DMS 273 (cell line): ENCODE measurements around the gene PGAP1.

Experiments used
- DNase-seq: peaks from one replicate; lab custom pipeline; 2025; ENCODE audit not compliant: unreplicated experiment; lab: John Stamatoyannopoulos, UW

PGAP1 gene

DNA sequence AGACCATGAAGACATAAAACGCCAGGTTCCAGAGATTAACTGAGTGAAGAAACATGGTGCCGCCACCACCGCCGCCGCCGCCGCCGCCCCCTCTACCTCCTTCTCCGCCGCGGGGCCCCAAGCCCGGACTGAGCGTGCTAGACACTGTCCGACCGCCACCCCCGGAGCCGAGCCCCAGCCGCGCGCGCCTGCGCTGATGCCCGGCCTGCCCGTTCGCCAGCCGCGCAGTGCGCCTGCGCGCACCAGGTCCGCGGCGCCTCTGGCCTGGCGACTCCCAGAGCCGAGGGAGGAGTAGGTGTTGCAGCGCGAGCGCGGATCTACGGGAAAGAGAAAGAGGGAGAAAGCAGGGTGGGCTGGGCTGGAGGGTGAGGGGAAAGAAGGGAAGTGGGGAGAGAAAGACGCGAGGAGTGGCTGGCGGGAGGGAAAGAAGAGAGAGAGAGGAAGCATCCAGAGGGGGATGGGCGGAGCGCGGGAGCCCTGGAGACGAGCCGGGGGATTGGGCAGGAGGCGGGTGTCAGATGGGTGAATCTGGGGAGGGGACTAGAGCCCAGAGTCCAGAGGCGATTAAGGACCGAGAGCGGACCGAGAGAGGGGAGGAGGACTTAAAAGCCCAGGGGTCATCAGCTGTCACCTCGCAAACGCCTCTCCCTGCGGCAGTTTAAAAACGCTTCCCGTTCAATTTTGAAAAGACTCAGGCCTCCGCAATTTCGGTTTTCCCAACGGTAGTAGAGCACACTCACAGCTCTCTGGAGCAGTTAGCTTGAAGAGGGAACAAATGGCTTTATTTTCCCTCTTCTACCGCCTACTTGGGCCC is at the start of gene PGAP1:
Gene PGAP1, minus strand, starts transcription at position 146 of the 814 bp plus-strand sequence. Its CDS starts 91 bp downstream, at position 55.
- peak; percentile 97 for DNase-seq

DNA sequence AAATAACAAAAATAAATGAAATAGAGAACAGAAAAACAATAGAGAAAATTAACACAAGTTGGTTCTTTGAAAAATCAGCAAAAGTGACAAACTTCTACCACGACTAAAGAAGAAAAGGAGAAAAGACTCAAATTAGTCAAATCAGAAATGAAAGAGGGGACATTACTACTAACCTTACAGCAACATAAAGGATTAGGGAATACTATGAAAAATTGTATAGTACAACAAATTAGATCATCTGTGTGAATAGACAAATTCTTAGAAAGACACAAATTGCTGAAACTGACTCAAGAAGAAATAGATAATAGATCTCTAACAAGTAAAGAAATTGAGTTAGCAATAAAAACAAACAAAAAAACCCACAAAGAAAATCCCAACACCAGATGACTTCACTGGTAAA is 48.5 kb upstream of the PGAP1 start:
- DNase-seq: no peak

GRCh38 chr2:196971574-196972279 is 45.2 kb upstream of the PGAP1 start:
- no peak for DNase-seq

DNA sequence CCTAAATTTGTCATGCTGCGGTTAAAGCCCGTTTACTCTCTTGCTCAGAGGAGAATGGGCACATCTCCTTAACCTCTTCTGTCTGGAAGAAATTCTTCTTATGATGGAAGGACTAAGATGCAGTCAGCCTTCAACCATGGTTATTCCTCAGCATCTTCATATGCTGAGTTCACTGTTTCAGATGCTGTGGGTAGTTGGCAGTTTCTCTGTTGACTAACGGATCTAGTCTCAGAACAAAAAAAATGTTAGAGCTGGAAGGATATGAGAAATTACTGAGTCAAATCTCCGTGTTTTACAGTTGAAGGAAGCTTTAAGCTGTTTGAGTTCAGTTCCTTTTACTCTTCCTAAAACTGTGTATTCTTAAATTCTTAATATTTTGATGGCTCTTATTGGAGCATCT is 43.6 kb upstream of the PGAP1 start:
- no peak for DNase-seq

GRCh38 chr2:196968516-196968915 is 42.0 kb upstream of the PGAP1 start:
- no peak for DNase-seq

DNA sequence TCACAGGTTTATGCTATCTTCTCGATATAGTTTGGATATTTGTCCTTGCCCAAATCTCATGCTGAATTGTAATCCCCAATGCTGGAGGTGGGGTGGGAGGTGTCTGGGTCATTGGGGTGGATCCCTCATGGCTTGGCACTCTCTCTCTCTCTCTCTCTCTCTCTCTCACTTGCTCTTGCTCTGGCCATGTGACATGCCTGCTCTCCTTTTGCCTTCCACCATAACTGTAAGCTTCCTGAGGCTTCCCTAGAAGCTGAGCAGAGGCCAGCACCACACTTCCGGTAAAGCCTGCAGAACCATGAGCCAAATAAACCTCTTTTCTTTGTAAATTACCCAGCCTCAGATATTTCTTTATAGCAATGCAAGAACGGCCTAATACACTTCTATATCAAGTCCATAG is 41.3 kb upstream of the PGAP1 start:
- no peak for DNase-seq

GRCh38 chr2:196967116-196967515 is 40.6 kb upstream of the PGAP1 start:
- DNase-seq: no peak

DNA sequence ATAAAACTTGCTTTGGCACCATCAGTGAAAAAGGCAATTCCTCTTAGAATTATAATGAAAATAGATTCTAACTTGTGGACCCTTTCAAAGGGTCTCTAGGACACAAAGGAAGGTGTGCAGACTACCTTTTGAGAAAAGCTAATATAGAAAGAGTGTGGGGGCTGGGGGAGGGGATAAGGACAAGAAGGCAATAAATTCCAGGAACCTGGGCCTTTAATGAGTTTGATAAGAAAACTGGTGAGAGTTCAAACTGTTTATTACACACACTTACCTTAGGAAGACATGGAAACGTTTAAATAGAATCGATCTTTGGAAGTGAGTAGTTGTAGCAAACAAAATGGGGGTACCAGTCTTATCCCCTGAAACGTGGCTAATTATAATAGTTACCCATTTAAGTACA is 39.6 kb upstream of the PGAP1 start:
- no peak for DNase-seq

GRCh38 chr2:196965651-196966050 is 39.1 kb upstream of the PGAP1 start:
- no peak for DNase-seq

DNA sequence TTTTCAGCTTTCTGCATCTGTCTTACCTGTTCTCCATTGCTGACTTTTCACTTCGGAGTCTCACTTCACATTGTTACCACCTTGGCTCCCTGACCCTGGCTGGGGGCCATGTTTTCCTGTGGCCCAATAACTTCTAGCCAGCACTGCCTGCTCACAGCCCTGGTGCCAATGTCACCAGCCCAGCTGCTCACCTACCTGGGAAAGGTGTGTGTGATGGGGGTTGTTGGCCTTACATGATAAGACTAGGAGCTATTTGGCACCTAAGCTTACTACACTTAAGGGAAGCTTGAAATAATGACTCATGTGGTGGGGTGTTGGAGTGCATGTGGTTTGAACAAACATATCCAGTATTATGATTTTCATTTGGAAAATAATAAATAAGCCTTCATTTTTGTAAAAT is 37.5 kb upstream of the PGAP1 start:
- no peak for DNase-seq

DNA sequence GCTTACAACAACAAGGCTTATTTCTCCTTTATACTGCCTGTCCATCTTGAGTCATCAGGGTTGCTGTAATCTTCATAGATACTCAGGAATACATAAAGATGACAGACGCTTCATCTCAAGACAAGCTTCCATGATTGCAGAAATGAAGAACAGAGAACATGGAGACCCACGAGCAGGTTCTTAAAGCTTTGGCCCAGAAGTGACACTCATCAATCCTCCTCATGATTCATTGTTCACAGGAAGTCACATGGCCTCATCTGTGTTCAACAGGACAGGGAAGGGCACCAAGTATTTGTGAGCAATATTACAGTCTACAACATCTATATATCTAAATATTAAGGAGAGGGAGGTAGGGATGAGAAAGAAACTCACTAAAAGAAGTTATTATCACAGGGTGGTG is 36.5 kb upstream of the PGAP1 start:
- no peak for DNase-seq

- no peak for DNase-seq
These were observed 35.8 kb upstream of the PGAP1 start for GRCh38 chr2:196962325-196962724.

- no peak for DNase-seq
These were observed 35.4 kb upstream of the PGAP1 start for GRCh38 chr2:196961889-196962288.

- no peak for DNase-seq
These were observed 33.3 kb upstream of the PGAP1 start for GRCh38 chr2:196959734-196960338.

DNA sequence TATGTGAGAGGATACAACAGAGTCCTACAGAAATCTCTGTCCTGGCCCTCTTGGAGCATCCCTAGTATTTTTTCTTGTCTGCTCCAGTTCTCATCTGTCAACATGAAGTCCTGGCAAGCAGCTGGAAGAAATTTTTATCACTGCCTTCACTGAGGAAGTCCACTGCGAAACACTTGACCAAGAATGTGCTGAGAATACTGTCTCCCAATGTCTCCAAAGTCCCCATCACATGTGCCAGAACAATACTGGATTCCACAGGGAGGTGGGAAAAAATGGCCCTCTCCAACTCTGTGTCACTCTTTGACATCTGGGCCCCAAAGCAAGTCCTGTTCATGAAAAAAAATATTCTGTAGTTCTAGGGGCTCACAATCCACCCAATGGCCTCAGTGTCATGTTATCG is 32.8 kb upstream of the PGAP1 start:
- DNase-seq: no peak

DNA sequence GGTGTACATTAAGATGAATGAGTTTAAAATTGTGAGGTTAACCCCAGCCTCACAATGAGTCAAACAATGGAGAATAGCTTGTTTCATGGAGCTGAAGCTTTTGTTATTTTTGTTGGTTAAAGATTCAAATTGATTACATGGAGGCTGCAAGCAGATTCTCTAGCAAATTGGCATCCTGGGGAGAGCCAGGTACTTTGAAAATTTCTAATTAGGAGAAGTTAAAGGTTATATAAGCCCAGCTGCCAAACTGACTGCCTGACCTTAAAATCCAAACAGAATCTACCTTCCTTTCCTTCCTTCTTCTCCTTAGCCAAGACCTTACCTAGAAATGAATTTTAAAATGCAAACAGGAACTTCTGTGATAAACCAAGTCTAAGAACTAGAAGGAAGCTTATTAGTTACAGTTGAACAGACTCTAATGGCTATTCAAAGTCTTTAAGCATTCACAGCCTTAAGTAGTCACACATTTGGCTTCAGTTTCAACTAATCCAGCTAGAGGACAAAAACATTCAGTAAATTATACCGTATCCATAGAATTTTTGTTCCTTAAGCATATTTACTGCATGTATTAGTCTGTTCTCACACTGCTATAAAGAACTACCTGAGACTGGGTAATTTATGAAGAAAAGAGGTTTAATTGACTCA is 31.5 kb upstream of the PGAP1 start:
- no peak for DNase-seq

- no peak for DNase-seq
These were observed 30.9 kb upstream of the PGAP1 start for GRCh38 chr2:196957442-196957841.

DNA sequence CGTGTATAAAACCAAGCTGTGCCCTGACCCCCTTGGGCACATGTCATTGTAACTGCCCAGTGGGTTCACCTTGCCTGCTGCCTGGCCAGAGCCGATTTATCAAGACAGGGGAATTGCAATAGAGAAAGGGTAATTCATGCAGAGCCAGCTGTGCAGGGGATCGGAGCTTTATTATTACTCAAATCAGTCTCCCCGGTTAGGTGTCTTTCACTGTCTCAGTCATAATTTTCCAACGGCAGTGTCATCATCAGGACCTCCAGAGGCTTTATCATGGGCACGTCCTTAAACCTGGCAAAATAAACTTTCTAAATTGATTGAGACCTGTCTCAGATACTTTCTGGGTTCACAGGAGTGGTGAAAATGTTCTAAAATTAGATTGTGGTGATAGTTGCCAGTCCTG is 29.6 kb upstream of the PGAP1 start:
- no peak for DNase-seq

DNA sequence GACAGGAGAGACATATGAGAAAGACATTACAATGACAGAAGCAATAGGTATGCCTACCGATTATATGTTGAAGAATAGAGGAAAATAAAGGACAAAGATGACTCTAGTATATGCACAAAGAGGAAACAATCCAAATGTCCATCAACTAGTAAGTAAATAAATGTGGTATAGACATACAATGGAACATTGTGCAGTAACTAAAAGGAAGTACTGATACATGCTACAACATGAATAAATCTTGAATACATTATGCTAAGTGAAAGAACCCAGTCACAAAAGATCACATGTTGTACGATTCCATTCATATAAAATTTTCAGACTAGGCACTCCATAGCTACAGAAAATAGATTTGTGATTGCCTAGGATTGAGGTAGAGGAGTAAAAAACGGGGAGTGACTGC is 28.5 kb upstream of the PGAP1 start:
- no peak for DNase-seq

- no peak for DNase-seq
These were observed 27.5 kb upstream of the PGAP1 start for GRCh38 chr2:196954001-196954400.

- no peak for DNase-seq
These were observed 26.4 kb upstream of the PGAP1 start for GRCh38 chr2:196952936-196953335.

DNA sequence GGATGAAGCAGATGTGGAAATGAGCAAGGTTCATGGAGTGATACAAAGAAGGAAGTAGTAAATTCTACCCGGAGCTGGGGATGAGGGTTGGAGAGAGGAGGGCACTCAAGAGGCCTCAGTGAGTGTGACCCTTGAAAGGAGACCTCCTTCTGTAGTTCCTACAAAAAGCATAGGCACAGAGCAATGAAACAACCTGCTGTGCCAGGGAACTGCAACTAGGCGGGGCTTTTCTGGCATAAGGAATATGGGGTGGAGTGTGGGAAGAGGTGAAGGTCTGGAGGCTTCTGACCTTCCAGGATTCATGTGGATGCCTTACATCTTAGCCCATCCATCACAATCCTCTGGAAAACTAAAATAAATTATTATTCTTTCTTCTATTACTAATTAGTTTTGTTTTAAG is 25.5 kb upstream of the PGAP1 start:
- DNase-seq: peak; percentile 8
